Inflammatory macrophage treated with lipopolysaccharide for 1 hour (primary cell): ENCODE data around the gene BTN3A1.
"Not testable (repeated sequence)": the region's sequence is repeated elsewhere in the genome, so short reads cannot be mapped to it uniquely, and the experiment has no call there.

Source experiments
- DNase-seq, 2 donors: peaks; one replicate each; pipeline ENCODE4 v3.0.0-alpha.2; 2020 to 2022

BTN3A1 gene

GRCh38 chr6:26401987-26402658 lies at the start of gene BTN3A1:
BTN3A1 (plus strand) TSS chr6:26402275; CDS start chr6:26405564, 3,289 bp downstream.
- DNase-seq = peak; percentile 73 to 92

GRCh38 chr6:26352315-26352714 lies 49.8 kb upstream of the BTN3A1 start:
- no peak for DNase-seq

GRCh38 chr6:26354162-26354561 lies 47.9 kb upstream of the BTN3A1 start:
- DNase-seq = no peak

- DNase-seq = no peak
These were observed 46.7 kb upstream of the BTN3A1 start for GRCh38 chr6:26355366-26355765.

- DNase-seq = not testable (repeated sequence)
These were observed 44.5 kb upstream of the BTN3A1 start for GRCh38 chr6:26357543-26357942.

GRCh38 chr6:26358511-26358981 lies 43.5 kb upstream of the BTN3A1 start:
- no peak for DNase-seq

- no peak for DNase-seq
These were observed 42.3 kb upstream of the BTN3A1 start for GRCh38 chr6:26359765-26360164.

GRCh38 chr6:26360451-26361416 lies 41.3 kb upstream of the BTN3A1 start:
- DNase-seq = no peak

- DNase-seq = no peak
These were observed 40.5 kb upstream of the BTN3A1 start for GRCh38 chr6:26361544-26361943.

GRCh38 chr6:26362093-26362835 lies 39.8 kb upstream of the BTN3A1 start:
- no peak for DNase-seq

GRCh38 chr6:26362836-26363220 lies 39.2 kb upstream of the BTN3A1 start:
- DNase-seq = peak; percentile 41

- no peak for DNase-seq
These were observed 38.0 kb upstream of the BTN3A1 start for GRCh38 chr6:26363882-26364701.

GRCh38 chr6:26365633-26365995 lies 36.5 kb upstream of the BTN3A1 start:
- no peak for DNase-seq

- DNase-seq = no peak
These were observed 35.6 kb upstream of the BTN3A1 start for GRCh38 chr6:26366504-26366903.

- peak in 1 of 2 donors; percentile 21 for DNase-seq
These were observed 35.0 kb upstream of the BTN3A1 start for GRCh38 chr6:26367114-26367513.

GRCh38 chr6:26371813-26372212 lies 30.3 kb upstream of the BTN3A1 start:
- not testable (repeated sequence) for DNase-seq

GRCh38 chr6:26372308-26373144 lies 29.5 kb upstream of the BTN3A1 start:
- DNase-seq = no peak

- DNase-seq = no peak
These were observed 26.8 kb upstream of the BTN3A1 start for GRCh38 chr6:26375270-26375669.

GRCh38 chr6:26377719-26378118 lies 24.4 kb upstream of the BTN3A1 start:
- DNase-seq = no peak

GRCh38 chr6:26378143-26378542 lies 23.9 kb upstream of the BTN3A1 start:
- not testable (repeated sequence) for DNase-seq

- no peak for DNase-seq
These were observed 22.8 kb upstream of the BTN3A1 start for GRCh38 chr6:26379292-26379691.
